HEK293T (cell line): ENCODE results near the gene RET.

Experiments used
- ARNT ChIP-seq: fragments of 450-650 bp; IDR thresholded peaks from 2 replicates; pipeline ENCODE4 v1.6.1; 2017; ENCODE audit warnings: mild to moderate bottlenecking
- BHLHE40 ChIP-seq: fragments of 450-650 bp; IDR thresholded peaks from 2 replicates; pipeline ENCODE4 v1.6.1; 2016; ENCODE audit warnings: mild to moderate bottlenecking, moderate library complexity, borderline replicate concordance
- FOXA1 ChIP-seq: fragments of 450-650 bp; IDR thresholded peaks from 2 replicates; pipeline ENCODE4 v1.6.1; 2016; ENCODE audit warnings: mild to moderate bottlenecking
- FOXM1 ChIP-seq: fragments of 450-650 bp; IDR thresholded peaks from 2 replicates; pipeline ENCODE4 v1.6.1; 2017; ENCODE audit warnings: mild to moderate bottlenecking, borderline replicate concordance
- HDGF ChIP-seq: fragments of 450-650 bp; IDR thresholded peaks from 2 replicates; pipeline ENCODE4 v1.6.1; 2017; ENCODE audit warnings: antibody characterized with exemption, borderline replicate concordance
- NFRKB ChIP-seq: fragments of 450-650 bp; IDR thresholded peaks from 2 replicates; pipeline ENCODE4 v1.6.1; 2016; ENCODE audit warnings: mild to moderate bottlenecking, moderate library complexity
- PKNOX1 ChIP-seq: fragments of 450-650 bp; IDR thresholded peaks from 2 replicates; pipeline ENCODE4 v1.6.1; 2016
- SP1 ChIP-seq: fragments of 450-650 bp; IDR thresholded peaks from 2 replicates; pipeline ENCODE4 v1.6.1; 2017
- SUZ12 ChIP-seq: fragments of 450-650 bp; IDR thresholded peaks from 2 replicates; pipeline ENCODE4 v1.6.1; 2016; ENCODE audit warnings: mild to moderate bottlenecking
- TARDBP ChIP-seq: fragments of 450-650 bp; IDR thresholded peaks from 2 replicates; pipeline ENCODE4 v1.6.1; 2016
- ZNF384 ChIP-seq: fragments of 450-650 bp; IDR thresholded peaks from 2 replicates; pipeline ENCODE4 v1.6.1; 2016

DNA sequence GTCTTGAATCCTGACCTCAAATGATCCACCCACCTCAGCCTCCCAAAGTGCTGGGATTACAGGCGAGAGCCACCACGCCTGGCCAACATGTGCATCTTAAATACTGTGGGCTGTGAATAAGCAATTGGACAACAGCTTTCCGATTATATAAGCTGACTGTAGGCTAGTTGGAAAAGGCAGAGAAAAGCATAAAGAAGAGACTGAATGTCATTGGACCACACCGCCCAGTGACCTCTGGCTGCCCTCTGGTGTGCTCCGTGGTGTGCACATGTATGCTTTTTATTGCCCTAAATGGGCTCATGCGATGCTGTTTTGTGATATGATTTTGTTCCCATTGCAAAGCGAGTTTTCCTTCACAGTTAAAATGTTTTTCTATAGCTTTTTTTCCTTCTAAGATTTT is 46.0 kb downstream of the RET start:
- TF ChIP-seq FOXM1 (no peak), ZNF384 (no peak), BHLHE40 (no peak), SUZ12 (no peak), SP1 (no peak), TARDBP (no peak), HDGF (no peak), PKNOX1 (no peak), FOXA1 (no peak), ARNT (no peak), NFRKB (no peak)
